WTC11 (cell line): ENCODE data around the gene SDF2L1.

ENCODE experiments used
- CREB1 ChIP-seq: sonication (generic); formaldehyde crosslinking; IDR thresholded peaks from 2 replicates; pipeline ENCODE4 v1.8.0; 2023; ENCODE audit warnings: mild to moderate bottlenecking, missing genetic modification reagents
- ZNF317 ChIP-seq: sonication (generic); formaldehyde crosslinking; IDR thresholded peaks from 2 replicates; pipeline ENCODE4 v1.8.1; 2023; ENCODE audit warnings: low read depth, mild to moderate bottlenecking, moderate library complexity, missing genetic modification reagents, borderline replicate concordance
- TF ChIP-seq, protein P1 (sequence below): sonication (generic); formaldehyde crosslinking; IDR thresholded peaks from 2 replicates; pipeline ENCODE4 v1.8.1; 2023; ENCODE audit warnings: mild to moderate bottlenecking, missing genetic modification reagents, borderline replicate concordance
- TF ChIP-seq, protein P2 (sequence below): sonication (generic); formaldehyde crosslinking; IDR thresholded peaks from 2 replicates; pipeline ENCODE4 v1.8.1; 2023; ENCODE audit warnings: mild to moderate bottlenecking, moderate library complexity, missing genetic modification reagents
- TF ChIP-seq, protein P3 (sequence below): sonication (generic); formaldehyde crosslinking; IDR thresholded peaks from 2 replicates; pipeline ENCODE4 v1.8.0; 2022; ENCODE audit warnings: mild to moderate bottlenecking, missing genetic modification reagents
- TF ChIP-seq, protein P4 (sequence below): fragments of 200-600 bp; IDR thresholded peaks from 2 replicates; pipeline ENCODE4 v1.8.0; 2022; ENCODE audit warnings: antibody characterized with exemption
- TF ChIP-seq, protein P5 (sequence below): sonication (generic); formaldehyde crosslinking; IDR thresholded peaks from 2 replicates; pipeline ENCODE4 v1.8.1; 2023; ENCODE audit warnings: mild to moderate bottlenecking, missing genetic modification reagents, moderate library complexity

GRCh38 chr22:21626073-21626734 is 15.9 kb upstream of the SDF2L1 start:
- TF ChIP-seq, protein P1, sequence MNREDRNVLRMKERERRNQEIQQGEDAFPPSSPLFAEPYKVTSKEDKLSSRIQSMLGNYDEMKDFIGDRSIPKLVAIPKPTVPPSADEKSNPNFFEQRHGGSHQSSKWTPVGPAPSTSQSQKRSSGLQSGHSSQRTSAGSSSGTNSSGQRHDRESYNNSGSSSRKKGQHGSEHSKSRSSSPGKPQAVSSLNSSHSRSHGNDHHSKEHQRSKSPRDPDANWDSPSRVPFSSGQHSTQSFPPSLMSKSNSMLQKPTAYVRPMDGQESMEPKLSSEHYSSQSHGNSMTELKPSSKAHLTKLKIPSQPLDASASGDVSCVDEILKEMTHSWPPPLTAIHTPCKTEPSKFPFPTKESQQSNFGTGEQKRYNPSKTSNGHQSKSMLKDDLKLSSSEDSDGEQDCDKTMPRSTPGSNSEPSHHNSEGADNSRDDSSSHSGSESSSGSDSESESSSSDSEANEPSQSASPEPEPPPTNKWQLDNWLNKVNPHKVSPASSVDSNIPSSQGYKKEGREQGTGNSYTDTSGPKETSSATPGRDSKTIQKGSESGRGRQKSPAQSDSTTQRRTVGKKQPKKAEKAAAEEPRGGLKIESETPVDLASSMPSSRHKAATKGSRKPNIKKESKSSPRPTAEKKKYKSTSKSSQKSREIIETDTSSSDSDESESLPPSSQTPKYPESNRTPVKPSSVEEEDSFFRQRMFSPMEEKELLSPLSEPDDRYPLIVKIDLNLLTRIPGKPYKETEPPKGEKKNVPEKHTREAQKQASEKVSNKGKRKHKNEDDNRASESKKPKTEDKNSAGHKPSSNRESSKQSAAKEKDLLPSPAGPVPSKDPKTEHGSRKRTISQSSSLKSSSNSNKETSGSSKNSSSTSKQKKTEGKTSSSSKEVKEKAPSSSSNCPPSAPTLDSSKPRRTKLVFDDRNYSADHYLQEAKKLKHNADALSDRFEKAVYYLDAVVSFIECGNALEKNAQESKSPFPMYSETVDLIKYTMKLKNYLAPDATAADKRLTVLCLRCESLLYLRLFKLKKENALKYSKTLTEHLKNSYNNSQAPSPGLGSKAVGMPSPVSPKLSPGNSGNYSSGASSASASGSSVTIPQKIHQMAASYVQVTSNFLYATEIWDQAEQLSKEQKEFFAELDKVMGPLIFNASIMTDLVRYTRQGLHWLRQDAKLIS (CRISPR knock-in tag), result no peak
- TF ChIP-seq, protein P2, sequence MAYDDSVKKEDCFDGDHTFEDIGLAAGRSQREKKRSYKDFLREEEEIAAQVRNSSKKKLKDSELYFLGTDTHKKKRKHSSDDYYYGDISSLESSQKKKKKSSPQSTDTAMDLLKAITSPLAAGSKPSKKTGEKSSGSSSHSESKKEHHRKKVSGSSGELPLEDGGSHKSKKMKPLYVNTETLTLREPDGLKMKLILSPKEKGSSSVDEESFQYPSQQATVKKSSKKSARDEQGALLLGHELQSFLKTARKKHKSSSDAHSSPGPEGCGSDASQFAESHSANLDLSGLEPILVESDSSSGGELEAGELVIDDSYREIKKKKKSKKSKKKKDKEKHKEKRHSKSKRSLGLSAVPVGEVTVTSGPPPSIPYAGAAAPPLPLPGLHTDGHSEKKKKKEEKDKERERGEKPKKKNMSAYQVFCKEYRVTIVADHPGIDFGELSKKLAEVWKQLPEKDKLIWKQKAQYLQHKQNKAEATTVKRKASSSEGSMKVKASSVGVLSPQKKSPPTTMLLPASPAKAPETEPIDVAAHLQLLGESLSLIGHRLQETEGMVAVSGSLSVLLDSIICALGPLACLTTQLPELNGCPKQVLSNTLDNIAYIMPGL, result no peak
- TF ChIP-seq, protein P3, sequence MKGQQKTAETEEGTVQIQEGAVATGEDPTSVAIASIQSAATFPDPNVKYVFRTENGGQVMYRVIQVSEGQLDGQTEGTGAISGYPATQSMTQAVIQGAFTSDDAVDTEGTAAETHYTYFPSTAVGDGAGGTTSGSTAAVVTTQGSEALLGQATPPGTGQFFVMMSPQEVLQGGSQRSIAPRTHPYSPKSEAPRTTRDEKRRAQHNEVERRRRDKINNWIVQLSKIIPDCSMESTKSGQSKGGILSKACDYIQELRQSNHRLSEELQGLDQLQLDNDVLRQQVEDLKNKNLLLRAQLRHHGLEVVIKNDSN (CRISPR knock-in tag), result no peak
- TF ChIP-seq ZNF317 (CRISPR knock-in tag) (no peak), CREB1 (no peak)
- TF ChIP-seq, protein P4, sequence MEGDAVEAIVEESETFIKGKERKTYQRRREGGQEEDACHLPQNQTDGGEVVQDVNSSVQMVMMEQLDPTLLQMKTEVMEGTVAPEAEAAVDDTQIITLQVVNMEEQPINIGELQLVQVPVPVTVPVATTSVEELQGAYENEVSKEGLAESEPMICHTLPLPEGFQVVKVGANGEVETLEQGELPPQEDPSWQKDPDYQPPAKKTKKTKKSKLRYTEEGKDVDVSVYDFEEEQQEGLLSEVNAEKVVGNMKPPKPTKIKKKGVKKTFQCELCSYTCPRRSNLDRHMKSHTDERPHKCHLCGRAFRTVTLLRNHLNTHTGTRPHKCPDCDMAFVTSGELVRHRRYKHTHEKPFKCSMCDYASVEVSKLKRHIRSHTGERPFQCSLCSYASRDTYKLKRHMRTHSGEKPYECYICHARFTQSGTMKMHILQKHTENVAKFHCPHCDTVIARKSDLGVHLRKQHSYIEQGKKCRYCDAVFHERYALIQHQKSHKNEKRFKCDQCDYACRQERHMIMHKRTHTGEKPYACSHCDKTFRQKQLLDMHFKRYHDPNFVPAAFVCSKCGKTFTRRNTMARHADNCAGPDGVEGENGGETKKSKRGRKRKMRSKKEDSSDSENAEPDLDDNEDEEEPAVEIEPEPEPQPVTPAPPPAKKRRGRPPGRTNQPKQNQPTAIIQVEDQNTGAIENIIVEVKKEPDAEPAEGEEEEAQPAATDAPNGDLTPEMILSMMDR, result no peak
- TF ChIP-seq, protein P5, sequence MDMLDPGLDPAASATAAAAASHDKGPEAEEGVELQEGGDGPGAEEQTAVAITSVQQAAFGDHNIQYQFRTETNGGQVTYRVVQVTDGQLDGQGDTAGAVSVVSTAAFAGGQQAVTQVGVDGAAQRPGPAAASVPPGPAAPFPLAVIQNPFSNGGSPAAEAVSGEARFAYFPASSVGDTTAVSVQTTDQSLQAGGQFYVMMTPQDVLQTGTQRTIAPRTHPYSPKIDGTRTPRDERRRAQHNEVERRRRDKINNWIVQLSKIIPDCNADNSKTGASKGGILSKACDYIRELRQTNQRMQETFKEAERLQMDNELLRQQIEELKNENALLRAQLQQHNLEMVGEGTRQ (CRISPR knock-in tag), result no peak
